SKM-1 (cell line): ENCODE results near the gene CLK1.

Experiments
- DNase-seq: peaks from one replicate; lab custom pipeline; 2025; ENCODE audit not compliant: unreplicated experiment; lab: John Stamatoyannopoulos, UW

Gene CLK1

DNA sequence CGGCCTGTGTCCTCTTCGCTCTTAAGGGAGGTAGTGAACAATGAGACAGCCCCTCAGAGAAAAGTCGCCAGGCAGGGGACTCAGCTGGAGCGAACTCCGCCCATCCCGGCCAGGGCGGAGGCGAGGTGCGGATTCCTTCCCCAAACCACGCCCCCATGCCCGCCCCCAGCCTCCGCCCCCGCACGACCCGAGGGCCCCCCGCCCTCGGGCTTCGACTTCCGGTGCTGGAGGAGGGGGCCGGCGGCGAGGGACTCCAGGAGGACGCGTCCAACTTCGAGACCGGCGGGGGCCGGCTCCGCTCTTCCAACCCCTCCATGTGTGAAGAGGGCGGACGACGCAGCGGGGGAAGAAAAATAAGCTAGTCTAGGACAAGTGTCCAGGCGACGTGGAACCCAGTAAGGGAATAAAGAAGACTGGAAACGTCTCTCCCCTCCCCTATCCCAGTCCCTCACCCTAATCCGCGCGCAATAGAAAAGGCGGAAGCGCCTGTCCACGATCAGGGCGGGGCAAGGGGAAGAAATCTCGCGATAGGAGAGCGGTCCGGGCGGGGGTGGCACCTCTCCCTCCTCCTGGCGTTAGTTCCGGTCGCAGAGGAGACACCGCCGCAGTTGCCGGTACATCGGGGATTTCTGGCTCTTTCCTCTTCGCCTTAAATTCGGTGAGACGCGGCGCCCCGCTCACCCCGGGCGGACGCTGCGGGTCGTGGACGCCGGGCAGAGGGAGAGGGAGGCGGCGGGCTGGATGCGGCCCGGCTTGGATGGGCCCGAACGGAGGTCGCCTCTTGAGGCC lies 52.9 kb downstream of the CLK1 start, which contains the start of gene BZW1:
Gene BZW1, plus strand, starts transcription at position 578 of the 789 bp plus-strand sequence. CDS start 1,308 bp downstream, outside the sequence.
- DNase-seq, result peak; percentile 91

DNA sequence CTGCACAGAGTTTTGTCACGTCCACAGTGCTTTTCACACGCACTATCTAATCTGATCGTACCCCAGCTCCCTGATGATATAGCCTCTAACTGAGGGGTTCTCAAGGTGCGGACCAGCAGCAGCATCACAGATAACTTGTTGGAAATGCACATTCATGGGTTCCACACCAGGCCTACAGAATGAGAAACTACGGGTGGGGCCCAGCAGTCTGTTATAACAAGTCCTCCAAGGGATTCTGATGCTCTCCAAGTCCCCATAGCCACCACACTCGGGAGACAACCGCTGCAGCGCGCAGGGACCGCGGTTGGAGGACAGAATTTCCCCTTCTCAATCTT lies 53.5 kb downstream of the CLK1 start:
- no peak for DNase-seq

DNA sequence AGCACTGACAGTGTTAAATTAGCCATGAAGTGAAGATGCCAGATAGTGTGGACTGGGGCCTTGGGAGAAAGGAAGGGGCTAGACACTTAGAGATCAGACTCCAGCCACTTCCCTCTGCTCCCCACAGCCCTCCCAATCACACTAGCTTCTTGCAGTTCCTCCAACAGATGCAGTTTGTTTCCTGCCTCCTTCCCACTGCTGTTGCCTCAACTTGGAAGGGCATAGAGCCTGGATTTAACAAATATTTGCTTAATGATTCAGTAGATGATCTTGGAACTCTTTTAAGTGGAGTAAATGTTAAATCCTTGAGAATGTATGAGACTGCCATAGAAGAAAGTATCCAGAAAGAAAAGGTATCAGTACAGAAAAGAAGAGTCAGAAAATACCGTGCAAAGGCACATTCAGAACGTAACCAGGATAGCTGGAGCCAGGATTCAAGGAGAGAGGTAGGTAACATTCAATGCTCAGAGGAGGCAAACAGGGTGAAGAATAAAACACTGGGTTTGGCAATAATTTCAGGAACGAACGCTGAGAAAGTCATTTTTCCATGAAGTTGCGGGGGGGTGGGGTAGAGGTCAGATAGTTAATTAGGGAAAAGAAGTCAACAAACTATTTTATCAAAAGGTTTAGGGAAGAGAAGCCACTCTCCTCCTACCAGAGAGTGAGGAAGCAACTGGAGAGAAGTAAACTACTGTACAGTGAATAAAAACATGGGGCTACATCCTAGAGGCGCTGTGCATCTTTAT lies 54.0 kb downstream of the CLK1 start:
- no peak for DNase-seq

DNA sequence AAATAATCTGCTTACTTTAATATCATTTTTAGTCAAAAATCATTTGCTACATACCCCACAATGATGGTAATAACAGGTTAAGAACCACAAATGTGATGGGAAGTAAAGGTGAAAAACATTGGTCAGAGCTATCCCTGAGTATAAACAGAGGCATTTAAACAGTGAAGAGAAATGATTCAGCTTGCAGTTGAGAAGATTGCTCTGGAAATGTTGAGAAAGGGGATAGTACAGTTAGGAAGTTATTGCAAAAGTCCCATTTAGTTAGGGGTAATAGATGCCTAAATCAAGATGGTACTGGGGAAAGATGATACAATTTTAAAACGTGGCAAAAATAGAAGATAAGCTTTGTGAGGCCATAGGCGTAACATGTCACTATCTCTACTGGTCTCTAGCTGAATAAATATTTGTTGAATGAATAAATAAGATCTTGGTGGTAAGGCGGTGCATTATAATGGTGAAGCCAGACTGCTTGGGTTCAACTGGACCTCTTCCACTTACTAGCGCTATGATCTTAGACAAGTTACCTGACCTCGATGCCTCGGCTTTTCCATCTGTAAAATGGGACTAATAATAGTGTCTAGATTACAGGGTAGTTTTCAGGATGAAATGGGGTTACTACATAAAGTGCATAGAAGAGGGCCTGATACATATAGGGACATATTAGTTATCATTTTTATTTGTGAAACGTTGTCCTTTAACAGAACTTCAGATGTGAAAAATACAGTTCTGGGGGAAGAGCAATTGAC lies 54.8 kb downstream of the CLK1 start:
- DNase-seq, result no peak
